GM13976 (cell line): Measurements from ENCODE around the gene FAHD2B.
"Not testable (repeated sequence)": the region's sequence is repeated elsewhere in the genome, so short reads cannot be mapped to it uniquely, and the experiment has no call there.

Experiments
- DNase-seq: peaks from one replicate; pipeline ENCODE4 v3.0.0; 2012; ENCODE audit warnings: low spot score
- in situ Hi-C: fragments of 300-500 bp; cut with MboI; formaldehyde crosslinking; loops from one replicate; pipeline ENCODE4 v1.12.0; 2022; ENCODE audit warnings: low sequenced_read_pairs, mixed read lengths, inconsistent platforms; ENCODE audit not compliant: unreplicated experiment
- TF ChIP-seq, protein P1 (sequence below): IDR thresholded peaks from 2 replicates; pipeline ENCODE4 v1.5.1; 2012; ENCODE audit warnings: borderline replicate concordance, mild to moderate bottlenecking; ENCODE audit not compliant: insufficient read depth; ENCODE audit errors: extremely low read depth, missing control alignments, control extremely low read depth

The FAHD2B gene

DNA sequence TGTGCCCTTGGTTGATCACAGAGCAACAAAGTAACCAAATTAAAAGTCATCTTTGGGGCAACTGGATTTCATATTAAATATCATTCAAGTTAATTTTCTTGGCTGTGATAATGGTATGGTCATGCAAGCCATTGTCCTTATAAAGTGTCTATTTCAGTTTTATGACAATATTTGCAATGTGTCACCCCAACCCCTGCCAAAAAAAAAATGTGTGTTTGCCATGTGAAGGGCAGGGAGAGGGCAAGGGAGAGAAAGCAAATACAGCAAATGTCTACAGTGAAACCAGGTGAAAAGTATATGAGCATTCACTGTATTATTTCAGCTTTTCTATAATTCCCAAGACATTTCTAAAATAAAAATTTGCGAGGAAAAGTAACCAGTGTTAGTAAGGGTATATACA is 6.0 kb downstream of the FAHD2B start:
- in situ Hi-C loops, DNase-seq: not testable (repeated sequence)

DNA sequence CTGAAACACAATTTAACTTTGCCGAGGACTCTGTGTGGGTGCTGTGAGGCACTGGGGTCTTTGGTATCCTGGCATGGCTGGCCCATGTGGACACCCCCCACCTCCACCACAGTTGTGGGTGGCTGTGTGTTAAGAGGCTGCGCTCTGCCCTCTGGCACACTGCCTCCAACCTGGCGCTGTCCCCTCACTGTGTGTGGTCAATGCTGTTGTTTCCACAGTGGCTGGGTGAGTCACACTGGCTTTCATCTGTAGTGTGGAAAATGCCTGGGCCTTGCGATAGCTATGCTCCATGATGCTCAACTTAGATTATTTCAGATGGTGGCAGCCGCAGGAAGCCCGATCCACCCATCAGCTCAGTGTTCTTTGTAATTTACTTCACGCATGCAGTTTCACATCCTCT is 9.6 kb downstream of the FAHD2B start:
- DNase-seq, in situ Hi-C loops: not testable (repeated sequence)

DNA sequence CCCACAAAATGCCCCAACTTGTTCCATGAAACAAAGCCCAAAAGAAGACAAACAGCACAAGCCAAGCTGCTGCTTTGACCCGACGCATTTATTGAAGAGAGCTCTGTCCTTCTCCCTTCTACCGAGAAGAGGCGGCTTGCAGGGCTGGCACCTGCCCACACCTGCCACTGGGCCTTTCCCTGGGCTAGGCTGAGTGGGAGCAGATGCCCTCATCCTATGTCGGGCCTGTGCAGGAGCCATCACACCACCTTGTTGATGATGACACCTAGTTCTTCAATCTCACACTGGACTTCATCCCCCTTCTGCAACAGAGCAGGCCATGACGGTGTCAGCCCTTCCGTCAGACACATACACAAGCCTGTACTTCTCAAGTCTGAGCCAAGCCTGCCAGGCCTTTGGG is 11.2 kb downstream of the FAHD2B start:
- in situ Hi-C loops = not testable (repeated sequence)

DNA sequence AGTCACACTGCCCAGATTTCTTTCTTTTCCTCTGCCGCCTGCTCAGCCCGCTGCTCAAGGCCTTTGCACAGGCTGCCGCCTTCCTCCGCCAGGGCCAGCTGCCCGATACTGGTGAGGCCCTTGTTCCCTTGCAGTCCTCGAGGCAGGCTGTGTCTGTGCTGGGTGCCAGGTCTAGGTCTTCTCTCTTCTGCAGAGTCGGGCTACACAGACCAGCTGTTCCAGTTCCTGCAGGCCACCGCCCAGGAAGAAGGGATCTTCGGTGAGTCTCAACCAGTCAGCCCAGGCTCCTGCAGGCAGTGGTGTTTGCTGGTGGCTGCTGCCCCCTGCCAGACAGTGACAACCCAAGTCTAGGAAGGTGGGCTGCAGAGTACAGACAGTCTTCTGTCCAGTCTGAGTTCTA is 12.5 kb downstream of the FAHD2B start:
- DNase-seq, in situ Hi-C loops: not testable (repeated sequence)

More for the DNA sequence above, 11.2 kb downstream of the FAHD2B start:
- not testable (repeated sequence) for DNase-seq

DNA sequence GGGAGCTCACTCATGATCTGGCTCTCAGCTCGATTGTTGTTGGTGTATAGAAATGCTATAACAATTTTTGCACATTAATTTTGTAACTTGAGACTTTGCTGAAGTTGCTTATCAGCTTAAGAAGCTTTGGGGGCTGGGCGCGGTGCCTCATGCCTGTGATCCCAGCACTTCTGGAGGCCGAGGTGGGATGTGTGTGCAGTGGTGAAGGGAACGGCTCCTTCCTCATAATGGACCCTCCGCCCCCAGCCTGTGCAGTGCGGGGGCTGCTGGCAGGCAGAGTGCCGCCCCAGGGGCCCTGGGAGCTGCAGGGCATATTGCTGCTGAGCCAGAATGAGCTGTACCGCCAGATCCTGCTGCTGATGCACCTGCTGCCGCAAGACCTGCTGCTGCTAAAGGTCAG is 13.8 kb downstream of the FAHD2B start:
- in situ Hi-C loops = not testable (repeated sequence)

DNA sequence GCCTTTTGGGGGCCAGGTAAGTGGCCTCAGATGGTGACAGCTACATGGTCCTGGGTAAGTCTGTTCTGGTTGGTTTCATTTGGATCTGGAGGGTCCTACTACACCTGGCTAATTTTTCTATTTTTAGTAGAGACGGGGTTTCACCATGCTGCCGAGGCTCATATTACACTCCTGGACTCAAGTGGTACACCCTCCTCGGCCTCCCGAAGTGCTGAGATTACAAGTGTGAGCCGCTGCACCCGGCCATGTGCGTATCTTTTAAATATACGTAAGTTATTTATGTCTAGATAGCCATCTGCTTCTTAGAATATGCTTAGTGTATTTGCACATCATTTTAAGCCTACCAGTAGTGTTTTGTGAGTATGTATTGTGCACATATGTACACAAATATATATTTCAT is 17.5 kb downstream of the FAHD2B start:
- DNase-seq, in situ Hi-C loops: not testable (repeated sequence)

More for the DNA sequence above, 13.8 kb downstream of the FAHD2B start:
- not testable (repeated sequence) for DNase-seq

DNA sequence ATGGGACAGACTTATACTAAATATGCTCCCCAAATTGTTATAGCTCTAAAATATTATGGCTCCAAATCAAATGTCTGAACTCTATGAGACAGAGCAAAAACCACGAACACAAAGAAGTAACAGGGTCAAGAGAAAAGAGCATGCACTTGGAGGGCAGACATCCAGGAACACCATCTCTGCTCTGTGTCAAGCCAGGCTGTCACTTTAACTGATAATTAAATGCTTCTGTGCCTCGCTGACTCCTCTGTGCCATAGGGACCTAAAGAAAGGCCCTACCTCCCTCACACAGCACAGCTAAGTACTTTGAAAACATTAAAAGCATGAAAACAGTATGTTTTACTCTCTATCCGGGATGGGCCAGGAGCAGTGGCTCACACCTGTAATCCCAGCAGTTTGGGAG is 23.8 kb downstream of the FAHD2B start:
- in situ Hi-C loops, DNase-seq: not testable (repeated sequence)

DNA sequence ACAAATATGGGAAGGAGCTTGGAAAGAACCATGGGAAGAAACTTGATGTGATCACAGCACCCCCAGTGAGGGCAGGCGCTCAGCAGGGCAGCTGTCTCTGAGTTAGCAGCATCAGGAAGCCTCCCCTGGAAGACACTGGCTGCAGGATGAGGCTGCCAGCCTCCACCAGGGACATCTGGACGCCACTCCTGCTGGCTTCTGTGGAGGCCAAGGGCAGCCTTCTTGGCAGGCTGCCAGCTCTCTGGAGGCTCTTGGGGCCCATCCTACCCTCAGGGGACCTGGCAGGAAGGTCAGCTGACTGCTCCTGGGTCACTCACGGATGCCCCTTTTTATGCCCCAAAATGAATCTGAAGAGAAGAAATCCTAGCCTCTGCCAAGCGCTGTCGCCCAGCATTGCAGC is 26.0 kb downstream of the FAHD2B start:
- DNase-seq, in situ Hi-C loops: not testable (repeated sequence)

DNA sequence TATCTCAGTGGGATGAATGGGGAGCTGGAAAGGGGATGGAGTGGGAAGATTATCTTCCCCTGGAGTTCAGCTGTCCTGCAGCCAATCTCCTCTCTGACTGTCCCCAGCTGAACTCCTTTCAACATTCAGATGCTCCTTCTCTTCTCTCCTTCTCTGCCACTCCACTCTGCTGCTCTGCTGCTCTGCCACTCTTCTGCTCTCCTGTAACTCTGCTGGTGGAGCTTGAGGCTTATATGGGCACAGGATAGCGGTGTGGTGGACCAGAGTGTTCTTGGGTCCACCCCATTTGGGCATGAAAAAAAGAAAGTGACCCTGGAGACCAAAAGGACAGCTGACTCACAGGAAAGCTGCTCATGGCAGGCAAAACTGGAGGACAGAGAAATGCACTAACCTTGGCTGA is 26.6 kb downstream of the FAHD2B start:
- no peak for DNase-seq
- in situ Hi-C loops = no loop called here
- TF ChIP-seq, protein P1, sequence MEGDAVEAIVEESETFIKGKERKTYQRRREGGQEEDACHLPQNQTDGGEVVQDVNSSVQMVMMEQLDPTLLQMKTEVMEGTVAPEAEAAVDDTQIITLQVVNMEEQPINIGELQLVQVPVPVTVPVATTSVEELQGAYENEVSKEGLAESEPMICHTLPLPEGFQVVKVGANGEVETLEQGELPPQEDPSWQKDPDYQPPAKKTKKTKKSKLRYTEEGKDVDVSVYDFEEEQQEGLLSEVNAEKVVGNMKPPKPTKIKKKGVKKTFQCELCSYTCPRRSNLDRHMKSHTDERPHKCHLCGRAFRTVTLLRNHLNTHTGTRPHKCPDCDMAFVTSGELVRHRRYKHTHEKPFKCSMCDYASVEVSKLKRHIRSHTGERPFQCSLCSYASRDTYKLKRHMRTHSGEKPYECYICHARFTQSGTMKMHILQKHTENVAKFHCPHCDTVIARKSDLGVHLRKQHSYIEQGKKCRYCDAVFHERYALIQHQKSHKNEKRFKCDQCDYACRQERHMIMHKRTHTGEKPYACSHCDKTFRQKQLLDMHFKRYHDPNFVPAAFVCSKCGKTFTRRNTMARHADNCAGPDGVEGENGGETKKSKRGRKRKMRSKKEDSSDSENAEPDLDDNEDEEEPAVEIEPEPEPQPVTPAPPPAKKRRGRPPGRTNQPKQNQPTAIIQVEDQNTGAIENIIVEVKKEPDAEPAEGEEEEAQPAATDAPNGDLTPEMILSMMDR = no peak

DNA sequence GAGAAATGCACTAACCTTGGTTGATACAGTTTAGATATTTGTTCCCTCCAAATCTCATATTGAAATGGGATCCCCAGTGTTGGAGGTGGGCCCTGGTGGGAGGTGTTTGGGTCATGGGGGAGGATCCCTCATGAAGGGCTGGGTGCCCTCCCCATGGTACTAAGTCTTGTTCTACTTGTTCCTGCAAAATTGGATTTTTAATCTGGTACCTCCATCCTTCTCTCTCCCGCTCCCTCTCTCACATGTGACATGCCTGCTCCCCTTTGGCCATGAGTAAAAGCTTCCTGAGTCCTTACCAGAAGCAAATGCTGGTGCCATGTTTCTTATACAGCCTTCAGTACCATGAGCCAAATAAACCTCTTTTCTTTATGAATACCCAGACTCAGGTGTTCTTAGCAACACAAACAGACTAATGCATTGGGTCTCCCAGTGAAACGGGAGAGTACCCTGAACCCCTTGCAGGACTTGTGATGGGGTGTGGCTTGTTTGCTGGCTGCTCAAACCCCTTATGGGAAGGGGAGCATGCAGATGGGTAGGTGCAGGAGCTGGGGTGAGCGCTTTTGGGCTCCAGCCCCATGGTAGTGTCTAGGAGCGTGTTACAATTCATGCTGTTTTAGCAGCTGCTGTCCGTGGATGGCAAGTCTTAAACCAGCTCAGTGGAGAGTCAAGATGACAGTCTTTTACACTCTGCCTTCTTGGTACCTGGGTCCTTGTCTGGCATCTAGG is 27.2 kb downstream of the FAHD2B start:
- no peak for DNase-seq
- in situ Hi-C loops = no loop called here
- TF ChIP-seq, protein P1 = no peak

DNA sequence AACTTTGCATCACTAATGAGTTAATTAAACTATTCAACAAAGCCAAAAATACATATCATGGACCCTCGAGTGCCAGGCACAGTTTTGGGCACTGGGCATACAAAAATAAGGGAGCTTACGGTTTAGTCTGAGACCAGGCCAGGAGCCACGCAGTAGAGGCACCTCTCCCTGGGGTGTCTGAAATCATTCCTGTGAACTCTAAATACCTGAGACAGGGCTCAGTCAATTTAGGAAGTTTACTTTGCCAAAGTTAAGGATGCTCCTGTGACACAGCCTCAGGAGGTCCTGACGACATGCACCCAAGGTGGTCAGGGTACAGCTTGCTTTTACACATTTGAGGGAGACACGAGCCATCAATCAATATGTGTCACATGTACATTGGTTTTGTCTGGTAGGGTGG is 28.7 kb downstream of the FAHD2B start:
- DNase-seq, in situ Hi-C loops: not testable (repeated sequence)

DNA sequence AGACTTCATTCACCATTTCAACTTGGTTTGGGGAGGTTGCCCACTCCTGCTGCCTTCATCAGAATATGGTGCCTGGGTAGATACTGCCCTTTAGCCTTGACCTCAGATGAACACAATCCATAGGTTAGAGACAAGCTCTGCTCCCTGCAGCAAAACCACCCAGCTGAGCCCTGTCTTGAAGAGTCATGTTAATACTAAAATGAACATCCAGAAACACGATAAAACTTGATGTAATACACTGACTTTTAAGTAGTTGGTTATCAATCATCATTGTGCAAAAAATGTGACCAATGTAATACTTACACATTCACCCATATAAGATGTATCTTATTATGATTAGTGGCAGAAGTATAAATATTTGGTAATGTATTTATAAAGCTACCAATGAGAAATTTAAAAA is 32.7 kb downstream of the FAHD2B start:
- in situ Hi-C loops, DNase-seq: not testable (repeated sequence)

DNA sequence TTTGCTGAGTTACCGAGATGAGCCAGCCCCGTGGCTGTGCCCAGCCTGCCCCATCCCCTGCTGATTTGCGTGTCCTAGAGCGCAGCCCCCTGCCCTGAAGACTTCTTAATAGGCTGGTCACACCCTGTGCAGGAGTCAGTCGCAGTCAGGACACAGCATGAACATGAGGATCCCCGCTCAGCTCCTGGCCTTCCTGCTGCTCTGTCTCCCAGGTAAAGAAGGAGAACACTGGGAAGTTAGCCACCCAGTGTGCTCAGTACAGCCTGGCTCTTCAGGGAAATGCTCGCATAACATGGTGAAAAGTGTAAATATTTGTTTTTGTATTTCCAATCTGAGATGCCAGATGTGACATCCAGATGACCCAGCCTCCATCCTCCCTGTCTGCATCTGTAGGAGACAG is 34.9 kb downstream of the FAHD2B start:
- in situ Hi-C loops, DNase-seq: not testable (repeated sequence)

DNA sequence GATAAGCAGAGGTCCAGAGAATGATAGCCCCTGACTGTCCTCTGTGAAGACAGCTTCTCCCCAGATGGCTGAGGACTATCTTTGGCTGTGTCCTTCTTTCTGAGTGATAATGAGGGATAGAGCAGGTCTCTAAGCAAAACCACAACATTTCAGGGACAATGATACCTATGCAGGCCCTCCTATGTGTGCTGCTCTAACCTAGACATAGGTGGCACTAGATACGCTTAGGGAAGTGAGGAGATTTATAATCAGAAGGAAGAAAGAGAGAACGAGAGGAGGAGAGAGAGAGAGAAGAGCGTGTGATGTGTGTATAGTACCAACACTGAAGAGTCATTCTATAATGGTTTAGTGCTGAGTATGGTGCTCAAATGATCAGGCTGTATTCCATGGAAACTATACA is 38.5 kb downstream of the FAHD2B start:
- in situ Hi-C loops, DNase-seq: not testable (repeated sequence)

DNA sequence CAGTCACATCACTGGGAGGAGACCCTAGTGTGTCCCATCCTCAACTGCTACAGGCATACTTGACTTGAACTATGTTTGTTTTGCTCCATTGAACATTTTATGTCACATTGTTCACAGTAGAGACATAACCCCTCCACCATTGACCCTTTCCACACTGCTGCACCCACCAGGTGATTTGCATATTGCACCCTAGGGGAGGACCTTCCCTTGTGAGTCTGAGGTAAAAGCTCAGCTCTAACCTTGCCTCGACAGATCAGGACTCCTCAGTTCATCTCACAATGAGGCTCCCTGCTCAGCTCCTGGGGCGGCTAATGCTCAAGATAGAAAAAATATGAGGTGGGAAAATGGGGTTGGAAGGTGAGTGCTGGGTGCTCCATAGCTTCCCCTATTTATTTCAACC is 44.6 kb downstream of the FAHD2B start:
- in situ Hi-C loops, DNase-seq: not testable (repeated sequence)

DNA sequence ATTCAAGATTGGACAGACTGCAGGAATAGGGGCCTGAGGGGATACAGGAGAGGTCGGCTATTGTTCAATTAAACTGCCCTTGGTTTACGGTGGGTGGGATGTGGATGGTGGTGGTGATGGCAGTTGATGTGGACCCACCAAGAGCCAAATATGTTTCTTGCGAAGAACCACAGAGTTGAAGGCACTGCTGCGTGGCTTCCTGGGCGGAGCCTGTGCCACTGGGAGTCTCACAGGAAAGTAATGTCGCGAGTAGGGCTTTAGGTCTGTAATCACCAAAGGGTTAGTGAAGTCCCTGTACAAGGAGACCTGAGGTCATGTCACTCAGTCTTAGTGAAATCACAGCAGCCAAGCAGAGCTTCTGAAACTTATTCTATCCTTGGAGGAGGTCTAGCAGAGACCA is 46.2 kb downstream of the FAHD2B start:
- in situ Hi-C loops, DNase-seq: not testable (repeated sequence)

DNA sequence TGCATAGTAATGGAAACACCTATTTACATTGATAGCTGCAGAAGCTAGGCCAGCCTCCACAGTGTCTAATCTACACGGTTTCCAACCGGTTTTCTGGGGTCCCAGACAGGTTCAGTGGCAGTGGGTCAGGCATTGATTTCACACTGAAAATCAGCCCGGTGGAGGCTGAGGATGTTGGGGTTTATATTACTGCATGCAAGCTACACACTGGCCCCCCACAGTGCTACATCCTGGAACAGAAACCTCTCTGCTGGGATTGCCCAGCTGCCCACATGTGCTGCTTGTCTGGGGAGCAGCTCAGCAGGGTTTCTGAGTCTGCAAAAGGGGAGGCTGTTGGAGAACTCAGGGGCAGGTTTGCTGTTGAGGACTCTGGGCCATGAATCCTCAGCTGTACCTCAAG is 48.0 kb downstream of the FAHD2B start:
- in situ Hi-C loops, DNase-seq: not testable (repeated sequence)
